NCI-H1417 treated with DMSO at 0.1 percent for 48 hours (cell line): ENCODE data around the gene VPS26C.
A peak's percentile ranks its signal among the peaks of the same experiment; 100 is the strongest.

Source experiments
- DNase-seq: peaks from one replicate; lab custom pipeline; 2025; lab: John Stamatoyannopoulos, UW

VPS26C gene

DNA sequence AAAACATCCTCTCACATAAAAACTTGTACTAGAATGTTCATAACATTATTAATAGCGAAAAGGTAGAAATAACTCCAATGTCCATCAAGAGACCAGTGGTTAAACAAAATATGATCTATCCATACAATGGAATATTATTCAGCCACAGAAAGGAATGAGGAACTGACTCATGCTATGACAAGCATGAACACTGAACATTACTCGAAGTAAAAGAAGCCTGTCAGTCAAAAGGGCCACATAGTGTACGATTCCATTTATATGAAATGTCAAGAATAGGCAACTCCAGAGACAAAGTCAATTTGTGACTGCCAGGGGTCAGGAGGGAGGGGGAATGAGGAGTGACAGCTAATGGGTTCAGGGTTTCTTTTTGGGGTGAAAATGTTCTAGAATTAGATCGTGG is 2.3 kb downstream of the VPS26C start:
- DNase-seq = no peak

- DNase-seq = no peak
These were observed 3.1 kb downstream of the VPS26C start for GRCh38 chr21:37263827-37264600.

DNA sequence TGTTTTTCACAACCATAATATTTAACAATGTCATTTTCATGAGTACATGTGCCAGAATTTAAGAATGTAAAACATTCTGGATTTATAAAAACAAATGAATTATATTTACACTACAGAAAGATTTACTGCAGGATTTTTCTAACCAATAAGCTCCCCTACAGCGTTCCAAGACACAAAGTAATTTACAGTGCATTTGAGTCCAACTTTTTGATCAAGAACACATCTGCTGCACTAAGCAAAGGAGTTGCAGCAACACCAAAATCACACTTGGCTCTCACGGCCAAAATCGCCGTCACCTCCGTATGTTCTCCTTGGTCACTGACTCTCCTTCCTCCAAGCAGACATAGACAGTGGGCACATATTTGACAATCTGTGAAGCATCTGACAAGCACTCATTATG is 7.7 kb downstream of the VPS26C start:
- DNase-seq = no peak

GRCh38 chr21:37257967-37258877 is 8.9 kb downstream of the VPS26C start:
- DNase-seq = peak; percentile 75

DNA sequence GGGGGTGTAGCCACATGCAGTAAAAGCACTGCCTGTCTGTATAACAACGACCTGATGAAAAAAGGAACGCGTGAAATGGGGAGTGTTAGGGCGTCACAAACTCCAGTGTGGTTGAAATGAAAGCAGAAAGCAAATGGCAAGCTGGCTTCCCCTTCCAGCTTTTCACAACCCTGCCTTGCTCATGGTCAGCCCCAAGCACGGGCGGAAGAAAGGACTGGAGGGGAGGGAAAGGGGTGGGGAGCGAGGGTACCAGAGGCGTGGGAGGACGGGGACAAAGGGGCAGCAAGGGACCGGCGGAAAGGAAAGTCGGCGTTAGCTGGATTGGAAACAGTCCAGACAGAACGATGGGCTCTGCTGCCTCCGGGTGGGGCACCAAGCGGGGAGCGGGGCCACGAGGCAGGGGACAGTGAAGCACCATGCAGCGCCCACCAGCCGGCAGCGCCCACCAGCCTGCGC is 9.6 kb downstream of the VPS26C start:
- no peak for DNase-seq

DNA sequence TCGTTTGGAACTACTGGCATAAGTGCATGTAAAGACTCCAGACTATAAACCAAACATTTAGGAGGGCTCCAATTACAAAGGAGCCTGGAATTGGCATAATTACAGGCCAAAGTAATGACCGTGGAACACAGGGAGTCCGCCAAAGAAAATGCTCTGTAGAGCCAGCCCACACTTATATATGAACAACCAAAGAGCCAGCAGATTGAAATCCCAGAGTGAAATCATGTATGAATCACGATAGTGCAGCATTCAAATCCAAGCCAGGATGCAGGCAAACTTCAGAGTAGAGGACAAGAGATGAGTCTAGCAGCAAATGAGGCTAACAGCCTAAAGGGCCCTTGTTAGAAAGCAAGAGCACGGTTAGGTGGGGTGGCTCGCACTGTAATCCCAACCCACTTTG is 13.1 kb downstream of the VPS26C start:
- DNase-seq = no peak

- DNase-seq = no peak
These were observed 15.9 kb downstream of the VPS26C start for GRCh38 chr21:37251294-37251634.

DNA sequence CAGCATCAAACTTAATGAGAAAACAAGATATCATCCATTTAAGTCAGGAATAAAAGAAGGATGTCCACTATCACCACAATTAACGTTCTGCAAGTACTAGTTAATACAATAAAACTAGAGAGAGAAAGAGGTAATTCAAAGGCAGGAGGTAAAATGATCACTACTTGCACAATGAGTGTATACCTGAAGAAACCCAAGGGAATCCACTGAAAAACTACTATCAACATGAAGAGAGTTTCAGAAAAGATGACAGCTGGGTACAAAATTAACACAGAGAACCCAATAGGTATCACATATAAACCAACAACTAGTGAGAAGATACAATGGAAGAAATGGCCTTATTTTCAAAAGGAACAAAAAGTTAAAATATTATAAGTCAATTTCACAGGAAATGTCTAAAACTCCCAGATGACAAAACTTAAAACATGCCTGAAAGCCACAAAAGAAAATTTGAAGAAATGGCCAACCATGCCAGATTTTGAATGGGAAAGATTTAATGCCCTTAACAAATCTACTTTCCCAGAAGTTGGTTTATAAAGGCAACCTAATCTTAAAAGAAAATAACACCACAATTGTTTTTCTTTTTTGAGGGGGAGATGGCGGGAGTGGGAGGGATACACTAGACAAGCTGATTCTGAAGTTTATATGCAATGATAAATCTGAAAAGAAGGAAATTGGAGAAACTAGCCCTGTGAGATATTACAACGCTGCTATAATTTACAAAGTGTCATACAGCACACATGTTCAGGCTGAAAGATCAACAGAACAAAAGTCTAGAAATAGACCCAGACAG is 17.8 kb downstream of the VPS26C start:
- DNase-seq = no peak

DNA sequence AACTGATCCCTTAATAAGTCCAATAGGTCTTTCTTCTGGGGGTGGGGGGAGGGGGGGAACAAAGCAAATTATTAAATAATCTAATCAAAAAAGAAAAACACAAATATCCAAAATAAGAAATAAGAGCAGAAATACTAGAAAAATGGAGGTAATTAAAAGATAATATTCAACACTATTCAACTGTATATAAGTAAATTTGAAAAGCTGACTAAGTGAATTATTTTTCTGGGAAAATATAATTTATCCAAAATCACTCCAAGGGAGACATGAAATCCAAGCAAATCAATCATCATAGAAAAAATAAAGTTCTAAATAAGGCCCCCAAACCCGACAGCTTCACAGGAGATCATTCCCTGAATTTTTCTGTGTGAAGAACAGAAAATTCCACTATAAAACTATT is 18.8 kb downstream of the VPS26C start:
- no peak for DNase-seq

DNA sequence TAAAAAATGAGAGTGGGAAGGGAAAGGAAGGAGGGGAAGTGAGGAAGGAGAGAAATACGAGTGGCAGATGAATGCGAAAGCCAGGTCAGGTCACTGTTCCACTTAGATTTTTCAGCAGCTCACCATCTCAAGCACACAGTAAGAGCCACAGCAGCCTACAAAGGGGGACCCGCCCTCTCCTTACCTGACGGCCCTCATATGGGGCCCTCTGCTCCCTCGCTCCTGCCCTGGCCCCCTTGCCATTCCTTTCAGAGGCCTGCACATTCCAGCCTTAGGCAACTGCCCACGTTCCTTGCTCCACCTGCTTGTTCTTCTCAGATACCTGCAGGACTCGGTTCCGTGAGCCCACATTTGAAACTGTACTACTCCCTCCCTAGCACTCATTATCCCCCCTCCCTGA is 22.0 kb downstream of the VPS26C start:
- no peak for DNase-seq

GRCh38 chr21:37244501-37245095 is 22.5 kb downstream of the VPS26C start:
- DNase-seq = no peak

DNA sequence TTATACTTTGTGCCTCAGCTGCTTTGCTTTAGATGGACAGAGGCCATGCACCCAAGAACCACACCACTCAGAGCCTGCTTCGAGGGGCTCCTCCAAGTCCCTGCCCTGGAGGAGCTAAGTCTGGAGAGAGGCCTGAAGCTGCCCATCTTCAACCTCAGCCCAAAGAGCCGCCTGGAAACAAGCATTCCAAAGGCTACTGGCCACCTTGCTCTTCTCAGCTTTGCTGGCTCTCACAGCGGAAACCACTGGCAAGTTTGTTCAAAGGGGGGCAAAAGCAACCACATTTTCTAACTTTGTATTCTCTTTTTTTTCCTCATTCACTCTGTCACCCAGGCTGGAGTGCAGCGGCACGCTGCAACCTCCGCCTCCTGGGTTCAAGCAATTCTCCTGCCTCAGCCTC is 23.2 kb downstream of the VPS26C start:
- DNase-seq = no peak

DNA sequence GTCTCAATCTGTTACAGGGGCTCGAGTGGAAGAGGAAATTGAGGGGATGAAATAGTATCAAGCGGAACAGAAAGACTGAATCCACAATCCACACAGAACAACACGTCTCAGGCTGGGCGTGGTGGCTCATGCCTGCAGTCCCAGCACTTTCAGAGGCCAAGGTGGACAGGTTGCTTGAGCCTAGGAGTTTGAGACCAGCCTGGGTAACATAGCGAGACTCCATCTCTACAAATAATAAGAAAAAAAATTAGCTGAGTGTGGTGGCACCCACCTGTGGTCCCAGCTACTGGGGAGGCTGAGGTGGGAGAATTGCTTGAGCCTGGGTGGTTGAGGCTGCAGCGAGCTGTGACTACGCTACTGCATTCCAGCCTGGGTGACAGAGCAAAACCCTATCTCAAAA is 25.7 kb downstream of the VPS26C start:
- DNase-seq = no peak

DNA sequence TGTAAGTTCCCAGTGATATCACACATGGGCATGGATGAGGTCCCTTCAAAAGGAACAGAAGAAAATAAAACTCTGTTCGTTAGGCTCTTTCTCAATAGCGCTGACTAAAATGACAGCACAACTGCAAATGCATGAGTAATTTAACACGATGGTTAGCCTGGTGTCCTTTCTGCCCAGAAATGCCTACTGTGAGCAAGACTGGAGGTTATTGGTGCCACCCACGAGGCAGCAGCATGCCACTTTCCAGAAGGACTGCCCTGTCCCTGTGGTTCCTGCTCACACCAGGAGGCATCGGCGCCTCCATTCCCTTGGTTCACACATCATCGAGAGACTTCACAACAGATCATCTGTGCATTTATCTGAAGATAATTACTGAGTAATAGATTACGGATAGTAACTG is 26.2 kb downstream of the VPS26C start:
- no peak for DNase-seq

DNA sequence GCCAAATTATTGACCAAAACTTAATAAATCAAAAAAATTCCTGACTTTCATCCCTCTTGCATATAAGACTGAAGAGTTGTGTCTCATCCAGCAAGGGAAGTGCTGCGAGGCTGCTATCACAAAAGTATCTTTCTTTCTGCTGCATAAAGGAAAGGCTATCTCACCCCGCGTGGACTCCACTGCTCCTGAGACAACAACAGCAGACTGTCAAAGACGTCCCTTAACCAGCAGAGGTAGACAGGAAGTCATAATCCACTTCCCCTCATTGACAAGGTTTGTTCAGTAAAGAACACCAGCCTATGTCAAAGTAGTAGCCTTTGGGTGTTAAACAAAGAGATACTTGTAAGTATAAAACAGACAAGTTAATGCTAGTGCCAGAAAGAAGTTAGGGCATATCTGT is 29.4 kb downstream of the VPS26C start:
- DNase-seq = no peak

DNA sequence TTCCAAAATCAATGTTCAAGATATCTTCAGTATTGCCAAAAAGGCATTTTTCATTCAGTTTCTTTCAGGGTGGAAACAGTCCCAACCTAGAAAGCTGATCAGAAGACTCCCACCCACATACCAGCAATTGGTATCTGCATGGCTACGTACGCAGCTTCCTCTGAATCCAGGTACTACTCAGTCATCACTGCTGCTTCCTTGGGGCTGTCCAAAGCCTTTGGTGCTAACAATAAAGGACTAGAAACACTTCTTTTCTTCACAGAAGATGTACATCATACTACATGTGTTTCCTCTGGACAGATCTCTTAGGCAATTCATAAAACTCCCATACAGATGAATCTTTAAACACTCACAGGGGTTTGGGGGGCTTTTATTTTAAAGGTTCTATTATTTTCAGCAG is 29.8 kb downstream of the VPS26C start:
- no peak for DNase-seq

- DNase-seq = peak; percentile 10
These were observed 33.5 kb downstream of the VPS26C start for GRCh38 chr21:37233551-37234146.

GRCh38 chr21:37232274-37233018 is 34.7 kb downstream of the VPS26C start:
- no peak for DNase-seq

GRCh38 chr21:37231671-37232070 is 35.5 kb downstream of the VPS26C start:
- DNase-seq = no peak

DNA sequence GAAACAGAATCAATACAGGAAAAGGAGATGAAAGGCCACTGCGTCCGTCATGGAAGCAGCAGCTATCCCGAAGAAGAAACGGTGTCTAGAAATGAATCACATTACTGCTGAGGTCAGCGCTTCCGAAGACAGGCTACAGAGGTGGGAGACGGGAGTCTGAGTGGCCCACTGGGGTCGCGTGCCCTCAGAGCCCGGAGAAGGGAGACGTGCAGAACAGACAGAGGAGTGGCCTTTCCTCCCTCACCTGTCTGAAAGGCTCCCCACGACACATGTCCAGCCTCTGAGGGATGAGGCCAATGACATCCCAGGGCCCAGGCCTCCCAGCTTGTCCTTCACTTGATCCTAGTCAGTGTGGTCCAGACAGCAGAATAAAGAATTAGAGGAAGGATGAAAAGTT is 35.9 kb downstream of the VPS26C start:
- DNase-seq = no peak
